HG03460 (cell line): Measurements from ENCODE around the gene DPEP3.
"Not testable (repeated sequence)": the region's sequence is repeated elsewhere in the genome, so short reads cannot be mapped to it uniquely, and the experiment has no call there.

ENCODE experiments used
- ATAC-seq: cut with Tn5 transposase; IDR thresholded peaks from one replicate; pipeline ENCODE4 v1.9.1; 2021; ENCODE audit not compliant: unreplicated experiment

DPEP3 gene

GRCh38 chr16:67994040-67994408 is 13.7 kb upstream of the DPEP3 start:
- not testable (repeated sequence) for ATAC-seq

- peak; percentile 64 for ATAC-seq
These were observed 13.1 kb upstream of the DPEP3 start for GRCh38 chr16:67993207-67994039.

GRCh38 chr16:67992661-67993206 is 12.4 kb upstream of the DPEP3 start:
- no peak for ATAC-seq

- no peak for ATAC-seq
These were observed 9.7 kb upstream of the DPEP3 start for GRCh38 chr16:67990018-67990386.

GRCh38 chr16:67989322-67990017 is 9.2 kb upstream of the DPEP3 start:
- ATAC-seq = no peak

GRCh38 chr16:67988675-67989074 is 8.4 kb upstream of the DPEP3 start:
- no peak for ATAC-seq

- ATAC-seq = no peak
These were observed 7.3 kb upstream of the DPEP3 start for GRCh38 chr16:67987460-67988160.

- no peak for ATAC-seq
These were observed 6.7 kb upstream of the DPEP3 start for GRCh38 chr16:67986949-67987348.

- no peak for ATAC-seq
These were observed 1.9 kb upstream of the DPEP3 start for GRCh38 chr16:67982011-67982696.

GRCh38 chr16:67977469-67978227 is 2.7 kb downstream of the DPEP3 start:
- ATAC-seq = no peak

GRCh38 chr16:67977005-67977404 is 3.3 kb downstream of the DPEP3 start:
- no peak for ATAC-seq

- ATAC-seq = no peak
These were observed 4.1 kb downstream of the DPEP3 start for GRCh38 chr16:67976205-67976604.

GRCh38 chr16:67975321-67976105 is 4.8 kb downstream of the DPEP3 start:
- no peak for ATAC-seq

GRCh38 chr16:67972285-67972684 is 8.0 kb downstream of the DPEP3 start:
- not testable (repeated sequence) for ATAC-seq

GRCh38 chr16:67971111-67971510 is 9.2 kb downstream of the DPEP3 start:
- no peak for ATAC-seq

- no peak for ATAC-seq
These were observed 10.9 kb downstream of the DPEP3 start for GRCh38 chr16:67969254-67970039.

GRCh38 chr16:67968400-67969253 is 11.7 kb downstream of the DPEP3 start, which contains the start of gene SLC12A4:
Gene SLC12A4, minus strand, starts transcription at chr16:67968637. Its CDS starts 84 bp downstream, at chr16:67968553.
- peak; percentile 73 for ATAC-seq
